B cell (primary cell): ENCODE measurements around the gene DSTYK.

Experiments used
- CTCF ChIP-seq: fragments of 200-600 bp; IDR thresholded peaks from one replicate; pipeline ENCODE4 v1.8.0; 2022; ENCODE audit warnings: antibody characterized with exemption, mild to moderate bottlenecking
- EZH2 ChIP-seq: IDR thresholded peaks from 2 replicates; pipeline ENCODE4 v1.6.1; 2012; ENCODE audit warnings: borderline replicate concordance, low read depth, mild to moderate bottlenecking, moderate library complexity, low read length; ENCODE audit not compliant: insufficient read depth, poor library complexity, severe bottlenecking

DNA sequence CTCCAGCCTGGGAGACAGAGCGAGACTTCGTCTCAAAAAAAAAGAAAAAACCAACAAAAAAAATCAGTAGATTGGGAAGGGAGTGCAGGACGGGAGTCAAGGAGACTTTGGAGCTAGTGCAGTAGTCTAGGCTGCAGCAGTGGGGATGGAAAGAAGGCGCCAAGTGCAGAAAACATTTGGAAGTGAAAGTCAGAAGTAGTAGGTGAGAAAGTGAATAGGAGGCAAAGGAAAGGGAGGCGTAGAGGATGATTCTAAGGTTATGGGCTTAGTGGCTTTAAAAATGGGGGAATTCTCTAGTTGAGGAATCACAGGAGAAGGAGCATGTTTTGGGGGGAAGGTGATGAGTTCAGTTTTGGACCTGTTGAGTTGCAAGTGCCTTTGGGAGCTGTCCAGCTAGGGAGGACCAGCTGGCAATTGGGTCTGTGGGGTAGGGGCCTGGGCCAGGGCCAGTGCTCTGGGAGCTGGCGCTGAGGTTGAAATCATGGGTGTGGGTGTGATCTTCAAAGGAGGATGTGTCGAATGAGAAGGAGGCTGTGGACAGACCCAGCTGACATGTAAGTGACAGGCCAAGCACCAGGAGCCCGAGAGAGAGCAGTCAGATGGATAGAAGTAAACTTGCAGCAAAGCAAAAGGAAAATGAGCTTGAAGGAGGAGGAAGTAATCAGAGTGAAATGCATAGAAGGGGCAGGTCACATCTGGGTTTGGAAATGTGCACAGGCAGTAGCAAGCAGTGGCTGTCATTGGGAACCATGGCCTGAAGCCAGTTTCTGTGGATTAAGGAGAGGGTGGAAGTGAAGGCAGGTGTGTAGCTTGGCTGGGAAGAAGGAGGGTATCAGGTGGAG lies 32.1 kb upstream of the DSTYK start:
- TF ChIP-seq CTCF: no peak
- TF ChIP-seq EZH2: no peak
